ENCODE data around the gene KLHL7. TPM values are rescaled to one million over a fixed set of nuclear protein-coding genes. Genes with fewer than 3 reads are reported as not detected.

KLHL7 gene
- total and polyA plus RNA-seq, 9 of the 15 experiments (the other 6 are each of a cell fraction or from before 2014, with no cell fraction given), result 4.2 to 63.1 (median 32.3) TPM

DNA sequence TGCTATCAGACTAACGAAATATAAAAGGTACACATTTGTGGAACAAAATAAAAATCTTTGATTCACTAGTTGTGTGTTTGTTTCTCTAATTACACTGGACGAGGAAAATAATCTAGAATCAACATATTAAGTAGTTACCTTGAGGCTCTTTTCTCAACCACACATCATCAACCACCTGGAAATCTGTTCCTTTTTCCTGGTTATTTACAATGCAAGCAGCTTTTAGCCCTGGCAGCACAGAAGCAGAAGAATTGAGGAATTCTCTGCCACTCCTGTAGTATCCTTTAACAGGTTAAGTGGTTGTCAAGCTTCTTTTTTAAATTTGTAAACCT, 100.0 kb downstream of the KLHL7 start:
- DNase-seq (ENCODE audit: extremely low read depth in 1 of 4, low spot score in 3 of 4) (no peak), ATAC-seq (no peak), FAIRE-seq (no peak)
- no TSS peak for BruUV-seq (replicated peaks)
- ChIA-PET POLR2A (interaction anchor here (0.5 kb wide), 1 partner anchor 22 kb away, joined by 3 read pairs; no protein-coding TSS in a partner anchor), CTCF (ENCODE audit: low intra/inter-chr PET ratio) (no interaction called here)
- H2AFZ ChIP-seq (ENCODE audit: low read depth, low read length), result no peak overlapping the region
- WGBS (ENCODE audit: insufficient coverage, low coverage, missing lambda C conversion rate), result 74% methylated on average over 2 of the region's 2 CpGs
- H3K36me3 ChIP-seq (ENCODE audit: control insufficient read depth, insufficient read depth, low read length), result peaks cover 10% of the 10 kb centered on the region; the same call in 1 of the 3 replicates
- H4K20me1 ChIP-seq (replicated peaks; ENCODE audit: control insufficient read depth, insufficient read depth, low read length), result no peaks in the 10 kb centered on the region
- no peak overlapping the region for H3K9ac ChIP-seq (ENCODE audit: insufficient read depth in 1 of 2, low read depth in 2 of 2, low read length in 2 of 2)
- no peaks in the 10 kb centered on the region for H3K27me3 ChIP-seq (ENCODE audit: control insufficient read depth in 2 of 2, insufficient read depth in 2 of 2, low read length in 2 of 2)
- intact Hi-C loops (cut with micrococcal nuclease), result no loop called here
- no peaks in the 10 kb centered on the region for H3K9me1 ChIP-seq (ENCODE audit: control insufficient read depth, insufficient read depth, low read length)
- in situ Hi-C loops (cut with MboI), result no loop called here
- no peak overlapping the region for H3K27ac ChIP-seq (ENCODE audit: extremely low read depth, low read depth, low read length)
- H3K4me3 ChIP-seq, result no peak overlapping the region
- TF ChIP-seq TAL1 (IDR thresholded peaks at IDR 0.05) (no peak), RAD21 (CRISPR knock-in tag; conservative IDR thresholded peaks at IDR 0.05 in 1 of 2, IDR thresholded peaks at IDR 0.05 in 1 of 2) (no peak), ZNF134 (CRISPR knock-in tag; conservative IDR thresholded peaks at IDR 0.05) (no peak), GATA2 (CRISPR knock-in tag; IDR thresholded peaks at IDR 0.05) (no peak), CBFA2T2 (conservative IDR thresholded peaks at IDR 0.05) (no peak), ZNF354B (CRISPR knock-in tag; IDR thresholded peaks at IDR 0.05) (no peak), RBM39 (optimal IDR thresholded peaks at IDR 0.05; ENCODE audit: low read depth, low read length) (no peak), ZNF311 (CRISPR knock-in tag; IDR thresholded peaks at IDR 0.05) (no peak), PML (IDR thresholded peaks at IDR 0.05; ENCODE audit: low read length) (no peak), DACH1 (IDR thresholded peaks at IDR 0.05; ENCODE audit: partially characterized antibody) (no peak)
- H3K9me3 ChIP-seq (replicated peaks; ENCODE audit: control insufficient read depth, insufficient read depth, low read depth, low read length), result no peaks in the 10 kb centered on the region
- peaks cover 0 to under 1% of the 10 kb centered on the region in 2 experiments; a peak in 2 of 5 replicates for H3K4me1 ChIP-seq (replicated peaks in 1 of 2; ENCODE audit: control insufficient read depth in 2 of 2, insufficient read depth in 2 of 2, low read length in 2 of 2)
- no peaks in the 10 kb centered on the region for H3K79me2 ChIP-seq (ENCODE audit: control insufficient read depth, insufficient read depth, low read length)
- H3K4me2 ChIP-seq (ENCODE audit: insufficient read depth, low read length), result no peak overlapping the region

Measured in K562 (cell line).